GM19452 (cell line): ENCODE measurements around the gene TECPR1.

Experiments used
- ATAC-seq: cut with Tn5 transposase; IDR thresholded peaks from one replicate; pipeline ENCODE4 v1.9.1; 2021; ENCODE audit not compliant: unreplicated experiment

Gene TECPR1

GRCh38 chr7:98252425-98253054, 508 bp upstream of the TECPR1 start:
- no peak for ATAC-seq

GRCh38 chr7:98251231-98251600, 816 bp downstream of the TECPR1 start:
- ATAC-seq, result peak; percentile 16

- no peak for ATAC-seq
Measured at GRCh38 chr7:98250789-98251188, 1.2 kb downstream of the TECPR1 start.

- ATAC-seq, result no peak
Measured at GRCh38 chr7:98249106-98249505, 2.9 kb downstream of the TECPR1 start.

GRCh38 chr7:98248156-98248555, 3.9 kb downstream of the TECPR1 start:
- no peak for ATAC-seq

GRCh38 chr7:98244871-98245270, 7.2 kb downstream of the TECPR1 start:
- no peak for ATAC-seq

- ATAC-seq, result no peak
Measured at GRCh38 chr7:98242934-98243333, 9.1 kb downstream of the TECPR1 start.

- ATAC-seq, result no peak
Measured at GRCh38 chr7:98242342-98242741, 9.7 kb downstream of the TECPR1 start.

- no peak for ATAC-seq
Measured at GRCh38 chr7:98241674-98242241, 10.3 kb downstream of the TECPR1 start.

- no peak for ATAC-seq
Measured at GRCh38 chr7:98240961-98241673, 10.9 kb downstream of the TECPR1 start.

- no peak for ATAC-seq
Measured at GRCh38 chr7:98238976-98239375, 13.1 kb downstream of the TECPR1 start.

- no peak for ATAC-seq
Measured at GRCh38 chr7:98238076-98238475, 14.0 kb downstream of the TECPR1 start.

- no peak for ATAC-seq
Measured at GRCh38 chr7:98236355-98237185, 15.5 kb downstream of the TECPR1 start.

- no peak for ATAC-seq
Measured at GRCh38 chr7:98235901-98236300, 16.1 kb downstream of the TECPR1 start.

GRCh38 chr7:98234429-98235147, 17.4 kb downstream of the TECPR1 start:
- no peak for ATAC-seq

GRCh38 chr7:98233219-98234070, 18.6 kb downstream of the TECPR1 start:
- ATAC-seq, result no peak

GRCh38 chr7:98232799-98233198, 19.2 kb downstream of the TECPR1 start:
- no peak for ATAC-seq

- no peak for ATAC-seq
Measured at GRCh38 chr7:98232263-98232585, 19.8 kb downstream of the TECPR1 start.

- ATAC-seq, result no peak
Measured at GRCh38 chr7:98231493-98232262, 20.4 kb downstream of the TECPR1 start.
